ENCODE data around the gene LAD1.

DNA sequence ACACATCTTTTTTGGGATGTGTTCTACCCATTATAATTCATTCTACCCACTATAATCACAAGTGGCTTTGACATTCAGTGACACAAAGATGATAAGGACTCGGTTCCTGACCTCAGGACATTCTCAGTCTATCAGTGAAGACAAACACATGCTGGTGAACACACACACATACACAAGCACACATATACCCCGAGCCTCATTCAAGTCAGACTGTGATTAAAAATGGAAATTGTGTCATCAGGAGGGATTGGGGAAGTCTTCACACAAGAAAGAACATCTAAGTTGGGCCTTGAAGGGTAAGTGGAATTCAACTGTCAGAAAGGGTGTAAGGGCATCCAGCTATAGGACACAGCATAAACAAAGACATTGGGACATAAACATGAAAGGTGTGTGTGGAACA lies 2.6 kb upstream of the LAD1 start:
- TF ChIP-seq CTCF (IDR thresholded peaks at IDR 0.05; ENCODE audit: low read length) (no peak), EZH2 (IDR thresholded peaks at IDR 0.05; ENCODE audit: borderline replicate concordance, low read length) (no peak)

All from OCI-LY1 (cell line).